CD4-positive, alpha-beta T cell treated with Interleukin-2 at 100 ng/mL for 4 hours (primary cell): Measurements from ENCODE around the gene BCL2L11.
"Not testable (repeated sequence)": the region's sequence is repeated elsewhere in the genome, so short reads cannot be mapped to it uniquely, and the experiment has no call there.

Experiments
- DNase-seq: peaks from one replicate; pipeline ENCODE4 v3.0.0-alpha.2; 2020; ENCODE audit warnings: low spot score

Gene BCL2L11, protein sequence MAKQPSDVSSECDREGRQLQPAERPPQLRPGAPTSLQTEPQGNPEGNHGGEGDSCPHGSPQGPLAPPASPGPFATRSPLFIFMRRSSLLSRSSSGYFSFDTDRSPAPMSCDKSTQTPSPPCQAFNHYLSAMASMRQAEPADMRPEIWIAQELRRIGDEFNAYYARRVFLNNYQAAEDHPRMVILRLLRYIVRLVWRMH

DNA sequence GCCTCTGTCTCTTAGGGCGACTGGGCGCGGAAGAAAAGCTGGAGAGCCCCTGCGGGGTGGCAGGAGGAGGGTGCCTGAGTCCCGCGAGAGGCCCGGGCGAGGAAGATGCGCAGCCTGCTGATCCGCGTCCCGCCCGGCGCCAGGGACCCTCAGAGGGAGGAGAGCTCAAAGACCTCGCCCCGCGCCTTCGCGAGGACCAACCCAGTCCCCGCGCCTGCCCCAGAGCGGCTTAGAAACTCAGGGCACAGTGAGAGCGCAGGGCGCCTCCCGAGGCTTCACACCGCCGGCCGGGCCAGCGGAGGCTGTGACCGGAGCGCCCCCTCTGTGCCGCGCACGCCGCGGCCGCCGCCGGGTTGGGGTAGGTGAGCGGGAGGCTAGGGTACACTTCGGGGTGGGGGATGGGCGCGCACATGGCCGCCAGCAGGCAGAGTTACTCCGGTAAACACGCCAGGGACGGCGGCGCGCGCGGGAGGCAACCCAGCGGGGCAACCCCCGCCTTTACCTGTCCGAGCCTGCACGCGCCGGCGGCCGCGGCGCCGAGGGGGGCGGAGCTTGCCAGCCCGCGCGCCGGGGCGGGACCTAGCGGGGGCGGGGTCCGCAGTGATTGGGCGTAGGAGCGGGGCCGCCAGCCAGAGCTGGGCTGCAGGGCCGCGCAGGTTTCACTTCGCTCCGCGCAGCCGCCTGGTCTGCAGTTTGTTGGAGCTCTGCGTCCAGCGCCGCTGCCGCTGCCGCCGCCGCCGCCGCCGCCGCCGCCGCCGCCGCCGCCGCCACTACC lies at the start of gene BCL2L11:
Gene BCL2L11 (plus strand): TSS at position 662 of the 775 bp plus-strand sequence. CDS start 2,832 bp downstream, outside the sequence.
- peak; percentile 92 for DNase-seq

DNA sequence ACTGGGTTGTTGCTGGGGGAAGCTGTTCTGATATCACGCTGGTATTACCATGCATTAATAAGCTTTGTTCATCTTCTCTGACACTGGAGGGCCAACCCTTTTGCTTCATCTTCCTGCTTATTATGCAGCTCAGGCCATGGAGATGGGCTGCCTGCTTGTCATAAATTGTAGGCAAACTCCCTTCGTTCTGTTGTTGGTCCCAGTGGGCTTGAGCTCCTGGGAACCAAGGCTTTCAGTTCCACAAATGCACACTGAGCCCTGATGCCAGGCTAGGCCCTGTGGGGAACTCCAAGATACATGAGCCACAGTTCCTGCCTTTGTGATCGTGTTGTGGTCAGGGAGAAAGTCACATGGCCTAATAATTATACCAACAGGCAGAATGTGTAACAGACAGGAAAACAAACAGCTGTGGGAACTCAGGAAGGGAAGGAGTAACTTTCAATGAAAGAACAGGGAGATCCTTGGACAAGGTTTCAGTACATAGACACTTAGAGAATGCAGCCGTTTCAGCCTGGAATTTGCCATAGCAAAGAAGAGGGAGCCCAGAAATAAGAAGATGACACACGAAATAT lies 49.0 kb upstream of the BCL2L11 start:
- no peak for DNase-seq

DNA sequence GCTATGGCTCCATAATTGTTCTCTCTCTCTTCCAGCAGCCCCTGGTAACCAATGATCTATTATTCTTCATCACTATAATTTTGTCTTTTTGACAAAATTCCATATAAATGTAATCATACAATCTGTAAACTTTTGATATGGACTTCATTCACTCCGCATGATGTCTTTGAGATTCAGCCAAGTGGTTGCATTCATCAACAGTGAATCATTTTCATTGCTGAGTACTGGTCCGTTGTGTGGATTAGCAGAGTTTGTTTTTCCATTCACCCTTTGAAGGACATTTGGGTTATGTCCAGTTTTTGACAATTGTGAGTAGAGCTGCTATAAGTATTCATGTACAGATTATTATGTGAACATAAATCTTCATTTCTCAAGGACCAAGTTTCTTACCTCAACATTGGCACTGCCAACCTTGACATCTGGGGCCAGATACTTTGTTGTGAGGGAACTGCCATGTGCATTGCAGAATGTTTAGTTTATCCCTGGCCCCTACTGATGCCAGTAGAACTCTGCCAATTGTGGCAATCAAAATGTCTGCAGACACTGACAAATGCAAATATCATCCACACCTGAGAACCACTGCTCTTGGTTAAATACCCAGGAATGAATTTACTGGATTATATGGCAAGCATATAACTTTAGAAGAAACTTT lies 48.4 kb upstream of the BCL2L11 start:
- no peak for DNase-seq

DNA sequence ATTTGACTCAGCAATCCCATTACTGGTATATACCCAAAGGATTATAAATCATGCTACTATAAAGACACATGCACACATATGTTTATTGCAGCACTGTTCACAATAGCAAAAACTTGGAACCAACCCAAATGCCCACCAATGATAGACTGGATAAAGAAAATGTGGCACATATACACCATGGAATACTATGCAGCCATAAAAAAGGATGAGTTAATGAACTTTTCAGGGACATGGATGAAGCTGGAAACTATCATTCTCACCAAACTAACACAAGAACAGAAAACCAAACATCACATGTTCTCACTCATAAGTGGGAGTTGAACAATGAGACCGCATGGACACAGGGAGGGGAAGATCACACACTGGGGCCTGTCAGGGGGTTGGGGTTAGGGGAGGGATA lies 38.1 kb upstream of the BCL2L11 start:
- not testable (repeated sequence) for DNase-seq

DNA sequence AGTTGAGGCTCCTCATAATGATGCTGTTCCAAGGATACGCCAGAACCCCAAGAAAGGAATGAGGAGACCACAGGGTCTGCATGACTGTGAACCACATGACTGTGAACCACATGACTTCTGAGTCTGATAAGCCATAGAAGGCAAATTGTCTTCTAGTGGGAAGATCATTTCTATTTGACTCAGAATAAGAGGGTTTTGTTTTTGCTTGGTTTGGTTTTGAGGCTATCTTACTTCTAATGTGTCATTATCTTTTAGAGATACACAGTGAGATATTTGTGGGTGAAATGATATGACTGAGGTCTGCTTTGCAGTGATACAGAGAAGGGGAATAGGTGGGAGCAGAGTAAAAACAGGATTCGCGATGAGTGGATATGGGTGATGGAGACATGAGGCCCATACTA lies 28.9 kb upstream of the BCL2L11 start:
- DNase-seq, result no peak

DNA sequence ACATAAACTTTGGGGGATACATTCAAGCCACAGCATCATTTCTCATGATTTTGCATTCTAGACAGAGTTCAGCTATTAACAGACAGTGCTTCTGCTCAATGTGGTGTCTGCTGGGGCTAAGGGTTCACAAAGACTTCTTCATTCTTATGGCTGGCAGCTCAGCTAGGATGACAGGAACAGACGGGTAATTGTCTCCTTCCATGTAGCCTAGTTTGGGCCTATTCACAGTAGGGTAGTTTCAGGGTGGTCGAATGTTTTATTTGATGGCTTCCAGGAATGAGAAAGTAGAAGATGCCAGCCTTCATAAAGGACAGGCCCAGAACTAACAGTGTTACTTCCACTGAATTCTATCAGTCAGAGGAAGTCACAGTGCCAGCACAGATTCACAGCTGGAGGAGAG lies 26.0 kb upstream of the BCL2L11 start:
- no peak for DNase-seq

DNA sequence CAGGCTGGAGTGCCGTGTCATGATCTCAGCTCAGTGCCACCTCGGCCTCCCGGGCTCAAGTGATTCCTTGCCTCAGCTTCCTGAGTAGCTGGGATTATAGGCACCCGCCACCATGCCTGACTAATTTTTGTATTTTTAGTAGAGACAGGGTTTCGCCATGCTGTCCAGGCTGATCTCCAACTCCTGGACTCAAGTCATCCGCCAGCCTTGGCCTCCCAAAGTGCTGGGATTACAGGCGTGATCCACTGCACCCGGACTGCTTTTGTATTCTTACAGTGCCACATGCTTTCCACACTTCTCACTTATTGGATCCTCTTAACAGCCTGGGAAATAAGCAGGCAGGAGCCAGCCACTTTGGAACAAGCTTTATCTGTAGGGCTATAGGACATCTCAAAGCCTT lies 25.3 kb upstream of the BCL2L11 start:
- DNase-seq, result no peak

DNA sequence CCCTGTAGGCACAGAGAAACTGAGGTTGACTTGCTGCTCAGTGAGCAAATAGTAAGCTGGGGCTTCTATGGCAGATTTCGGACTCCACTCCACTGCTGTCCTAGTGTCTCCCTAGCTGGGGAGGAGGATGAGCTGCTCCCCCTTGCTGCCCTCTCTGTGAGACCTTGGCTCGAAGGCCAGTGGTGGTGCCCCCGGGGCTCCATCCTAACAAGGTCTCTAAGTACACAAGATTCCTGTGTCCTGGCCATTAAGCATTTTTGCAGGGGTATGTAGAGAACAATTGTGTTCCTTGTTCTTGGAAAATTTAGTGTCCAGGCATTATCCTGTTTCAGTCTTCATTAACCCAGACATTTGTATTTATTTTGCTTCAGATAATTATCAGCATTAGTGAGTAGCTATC lies 21.3 kb upstream of the BCL2L11 start:
- DNase-seq, result no peak

DNA sequence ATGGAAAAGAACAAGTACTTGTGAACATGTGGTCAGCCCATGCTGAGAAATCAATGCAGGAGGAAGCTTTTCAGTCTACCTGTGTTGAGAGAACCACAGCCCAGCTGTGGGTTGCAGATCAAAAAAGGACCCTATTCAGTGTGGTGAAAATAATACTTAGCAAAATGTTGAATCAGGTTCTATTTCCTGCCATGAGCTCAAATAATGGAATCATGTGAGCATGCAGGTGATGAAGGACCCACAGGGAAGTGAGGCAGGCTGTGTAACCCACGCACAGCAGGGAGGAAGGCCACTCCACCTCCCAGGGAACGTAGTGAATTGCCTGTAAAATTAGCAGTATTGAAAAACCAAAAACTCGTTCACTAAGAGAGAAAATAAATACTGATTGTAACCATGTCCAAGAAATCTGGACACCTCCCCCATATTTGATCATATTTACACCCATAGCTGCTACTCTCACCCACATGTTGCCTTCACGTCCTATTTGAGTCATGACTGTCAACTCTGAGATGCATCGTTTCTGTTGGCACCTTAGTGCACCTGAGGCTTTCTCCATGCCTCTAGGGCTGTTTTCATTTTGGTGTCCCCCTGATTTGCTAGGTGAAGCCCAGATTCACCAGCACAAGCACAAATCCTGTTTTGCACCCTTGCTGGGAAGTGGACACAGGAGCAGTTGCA lies 20.5 kb upstream of the BCL2L11 start:
- DNase-seq, result no peak

DNA sequence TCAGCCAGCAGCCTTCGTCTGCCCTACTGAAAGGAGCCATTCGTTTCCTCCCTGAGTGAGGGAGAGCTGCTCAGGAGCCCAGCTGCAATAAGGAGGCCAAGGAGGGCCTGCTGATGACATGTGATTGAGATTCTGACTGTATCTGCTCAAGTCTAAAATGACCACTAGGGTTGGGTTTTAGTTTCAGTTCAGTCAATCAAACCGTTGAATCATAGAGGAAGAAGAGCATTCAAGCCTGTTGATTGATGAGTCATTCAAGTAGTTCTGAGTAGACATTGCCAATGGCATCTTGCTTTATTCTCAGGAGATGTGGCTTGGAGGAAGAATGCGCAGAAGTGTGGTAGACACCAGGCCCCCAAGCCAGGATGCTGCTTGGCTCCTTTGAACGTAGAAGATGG lies 19.9 kb upstream of the BCL2L11 start:
- DNase-seq, result peak; percentile 40

DNA sequence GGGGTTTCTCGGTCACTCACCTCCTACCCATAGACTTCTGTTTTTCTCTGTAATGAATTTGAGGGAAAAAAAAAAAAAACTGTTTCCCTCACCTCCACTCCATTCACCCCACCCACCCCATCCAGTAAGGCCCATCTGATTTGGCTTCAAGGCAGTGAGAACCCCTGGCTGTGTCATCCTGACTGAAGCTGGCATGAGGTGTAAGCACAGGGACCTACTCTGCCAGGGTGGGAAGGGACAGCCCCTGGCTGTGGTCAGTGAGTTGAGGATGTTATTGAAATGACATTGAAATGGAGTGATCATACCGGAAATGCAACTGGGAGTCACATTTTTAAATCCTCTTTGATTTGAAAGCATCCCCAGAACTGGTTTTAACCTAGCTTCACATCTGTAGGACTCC lies 19.1 kb upstream of the BCL2L11 start:
- DNase-seq, result no peak

DNA sequence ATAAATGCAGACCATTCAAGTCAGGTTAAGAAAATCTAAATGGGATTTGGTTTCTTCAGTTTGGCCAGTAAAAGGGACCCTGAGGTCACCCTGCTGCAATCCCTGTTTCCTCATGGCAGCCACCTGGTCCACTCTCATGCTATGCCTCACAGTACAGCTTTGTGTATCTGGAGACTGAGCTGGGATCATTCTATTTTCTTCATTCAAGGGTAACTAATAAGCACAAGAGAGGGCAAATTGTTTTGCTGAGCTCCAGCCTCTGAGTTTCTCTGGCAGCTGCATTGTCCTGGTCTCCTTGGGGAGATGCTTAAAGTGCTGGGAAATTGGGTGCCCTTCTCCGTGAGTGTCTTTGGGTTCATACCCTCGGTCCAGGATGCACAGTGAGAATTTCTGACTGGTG lies 18.5 kb upstream of the BCL2L11 start:
- no peak for DNase-seq

DNA sequence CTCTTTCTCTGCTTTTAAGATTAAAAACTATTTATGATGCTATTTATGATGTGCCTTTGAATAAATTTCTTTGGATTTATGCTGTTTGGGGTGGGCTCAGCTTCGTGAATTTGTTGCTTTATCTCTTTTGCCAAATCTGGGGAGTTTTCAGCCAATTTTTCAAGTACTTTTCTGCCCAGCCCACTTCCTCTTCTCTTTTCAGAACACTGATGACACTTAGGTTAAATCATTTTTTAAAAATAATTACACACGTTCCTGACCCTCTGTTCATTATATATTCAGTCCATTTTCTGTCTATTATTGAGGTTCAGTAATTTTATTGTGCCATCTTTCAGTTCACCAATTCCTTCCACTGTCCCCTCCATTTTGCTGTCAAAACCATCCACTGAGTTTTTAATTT lies 14.8 kb upstream of the BCL2L11 start:
- no peak for DNase-seq

DNA sequence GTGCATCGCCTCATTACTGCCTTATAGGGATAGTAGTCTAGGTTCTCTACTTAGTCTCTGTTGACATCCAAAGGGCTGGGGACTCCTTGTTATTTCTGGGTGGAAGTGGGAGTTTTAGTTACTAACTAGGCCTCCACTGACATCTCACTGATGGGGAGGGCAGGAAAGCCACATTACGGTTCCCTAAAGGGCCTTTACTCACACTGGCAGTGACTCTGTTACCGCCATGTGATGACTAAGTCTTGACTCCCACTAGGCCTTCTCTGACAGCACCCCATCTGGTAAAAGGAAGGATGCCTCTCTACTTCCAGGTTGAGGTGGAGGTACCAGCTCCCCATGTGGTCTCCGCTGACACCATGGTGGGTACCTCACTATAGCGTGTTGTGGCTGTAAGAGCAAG lies 14.0 kb upstream of the BCL2L11 start:
- no peak for DNase-seq

DNA sequence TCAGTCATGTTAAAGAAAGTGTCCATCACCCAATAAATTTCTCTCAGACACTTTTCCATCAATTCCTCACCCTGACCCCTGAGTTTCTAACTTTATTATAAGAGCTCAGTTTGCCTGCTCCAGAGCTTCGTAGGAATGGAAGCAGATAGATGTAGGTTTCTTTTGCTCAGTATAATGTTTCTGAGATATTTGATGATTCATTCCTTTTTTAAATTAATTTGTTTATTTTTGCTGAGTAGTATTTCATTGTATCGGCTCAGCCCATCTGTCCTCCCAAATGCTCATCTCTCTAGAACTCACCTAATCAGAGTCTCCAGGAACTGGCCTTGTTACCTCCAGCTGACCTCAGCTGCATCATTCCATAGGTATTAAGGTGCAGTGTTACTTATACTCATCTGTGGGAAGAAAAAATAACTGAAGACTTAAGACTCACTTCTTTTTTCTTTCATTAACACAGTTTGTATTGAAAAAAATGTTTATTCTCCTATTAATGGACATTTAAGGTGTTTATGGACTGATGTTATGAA lies 11.9 kb upstream of the BCL2L11 start:
- no peak for DNase-seq

DNA sequence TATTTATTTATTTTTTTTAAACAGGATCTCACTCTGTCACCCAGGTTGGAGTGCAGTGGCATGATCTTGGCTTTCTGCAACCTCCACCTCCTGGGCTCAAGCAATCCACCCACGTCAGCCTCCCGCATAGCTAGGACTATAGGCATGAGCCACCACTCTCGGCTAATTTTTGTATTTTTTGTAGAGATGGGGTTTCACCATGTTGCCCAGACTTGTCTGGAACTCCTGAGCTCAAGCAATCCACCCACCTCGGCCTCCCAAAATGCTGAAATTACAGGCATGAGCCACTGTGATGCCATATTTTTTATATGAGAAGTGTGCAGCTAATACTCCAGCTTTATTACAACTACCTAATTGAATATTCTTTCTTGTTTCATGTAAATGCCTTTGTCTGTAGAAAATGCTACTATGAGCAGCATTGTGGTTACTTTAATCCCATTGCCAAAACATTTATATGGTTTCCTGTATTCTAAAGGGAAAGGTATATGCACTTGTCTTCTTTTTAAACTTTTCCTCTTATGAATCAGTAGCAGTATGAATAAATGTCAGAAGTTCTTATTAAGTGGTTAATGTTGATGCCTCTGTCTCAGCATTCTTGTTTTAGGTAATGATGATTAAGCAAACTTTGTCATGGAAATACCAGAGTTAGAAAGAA lies 9.5 kb upstream of the BCL2L11 start:
- DNase-seq, result no peak

DNA sequence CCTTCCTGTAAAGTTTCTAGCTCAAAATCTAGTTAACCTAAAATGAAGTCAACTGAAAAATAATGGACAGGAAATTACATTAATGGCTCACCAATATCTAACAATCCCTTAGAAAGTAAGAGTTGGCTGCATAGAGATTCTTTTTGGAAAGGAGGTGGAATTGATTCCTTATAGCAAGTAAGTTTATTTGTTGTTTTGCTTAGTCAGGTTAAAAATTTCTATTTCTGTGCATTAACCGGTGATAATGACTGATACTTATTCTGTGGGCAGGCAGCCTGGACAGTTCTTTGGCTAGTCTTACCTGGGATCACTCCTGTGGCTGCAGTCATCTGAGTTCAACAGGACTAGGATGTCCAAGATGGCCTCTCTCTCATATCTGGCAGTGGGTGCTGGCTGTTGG lies 6.9 kb upstream of the BCL2L11 start:
- no peak for DNase-seq

DNA sequence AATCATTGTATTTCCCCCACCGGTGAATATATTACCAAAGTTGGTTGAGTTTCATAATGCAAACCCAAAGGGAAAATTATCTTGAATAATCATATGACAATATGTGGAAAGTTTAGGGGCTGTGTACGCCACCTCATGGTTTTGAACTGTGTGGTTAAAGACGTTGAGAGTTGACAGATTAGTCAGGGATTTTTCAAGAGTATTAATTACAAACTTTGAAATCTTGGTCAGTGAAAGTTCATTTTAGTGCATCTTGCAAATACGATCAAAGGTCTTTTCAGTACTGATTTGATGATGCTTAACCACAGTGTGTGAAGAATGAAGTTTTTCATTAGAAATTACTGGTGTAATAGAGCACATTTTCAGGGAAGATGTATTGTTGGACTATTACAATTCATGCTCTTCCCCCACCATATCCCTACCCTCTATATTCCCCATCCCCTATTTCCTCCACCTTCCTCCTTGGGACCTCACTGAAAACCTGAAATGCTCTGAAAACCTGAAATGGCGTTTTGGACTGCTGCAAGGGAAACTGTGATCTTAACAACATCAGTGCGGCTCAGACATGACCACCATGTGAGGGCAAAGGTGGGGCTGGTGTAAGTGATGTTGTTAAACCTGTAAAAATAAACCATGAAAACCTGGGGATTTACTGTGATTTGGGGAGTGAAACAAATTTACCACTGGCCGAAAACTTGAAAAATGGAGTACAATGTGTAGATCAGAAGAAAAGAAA lies 4.5 kb upstream of the BCL2L11 start:
- DNase-seq, result peak; percentile 11

DNA sequence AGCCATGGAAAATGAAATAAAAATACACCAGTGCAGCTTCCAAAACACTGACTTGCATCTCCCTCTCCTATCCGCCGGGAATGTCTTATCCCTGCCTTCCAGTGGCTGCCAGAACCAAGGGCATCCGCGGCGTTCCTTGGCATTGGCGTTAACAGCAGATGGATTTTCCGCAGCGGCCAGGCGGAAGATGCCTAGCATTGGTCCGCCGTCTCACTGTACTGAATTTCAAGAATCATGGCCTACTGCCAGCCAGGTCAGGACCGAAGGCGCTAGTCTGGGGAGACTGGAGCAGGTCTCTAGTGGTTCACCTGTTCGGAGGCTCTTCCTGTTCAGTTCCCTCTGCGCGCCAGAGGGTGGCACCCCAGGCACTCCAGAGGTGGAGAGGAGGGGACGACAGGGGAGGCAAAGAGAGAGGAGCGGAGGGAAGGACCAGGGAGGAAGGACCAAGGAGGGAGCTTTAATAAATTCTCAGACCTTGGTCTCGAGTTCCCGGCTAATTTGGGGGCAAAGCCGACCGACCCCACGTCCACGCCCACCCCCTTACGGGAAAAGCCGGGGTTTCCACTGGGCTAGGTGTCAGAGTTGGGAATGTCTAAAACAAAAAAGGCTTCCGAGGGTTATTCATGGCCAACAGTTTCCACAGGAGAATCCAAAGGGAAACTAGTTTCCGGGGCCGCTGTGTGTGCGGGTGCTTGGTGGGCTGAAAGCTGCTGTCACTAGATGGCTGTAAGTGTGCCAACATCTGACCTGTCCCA lies 3.7 kb upstream of the BCL2L11 start:
- peak; percentile 75 for DNase-seq
